ENCODE measurements around the gene TMEM39A.

Gene TMEM39A

DNA sequence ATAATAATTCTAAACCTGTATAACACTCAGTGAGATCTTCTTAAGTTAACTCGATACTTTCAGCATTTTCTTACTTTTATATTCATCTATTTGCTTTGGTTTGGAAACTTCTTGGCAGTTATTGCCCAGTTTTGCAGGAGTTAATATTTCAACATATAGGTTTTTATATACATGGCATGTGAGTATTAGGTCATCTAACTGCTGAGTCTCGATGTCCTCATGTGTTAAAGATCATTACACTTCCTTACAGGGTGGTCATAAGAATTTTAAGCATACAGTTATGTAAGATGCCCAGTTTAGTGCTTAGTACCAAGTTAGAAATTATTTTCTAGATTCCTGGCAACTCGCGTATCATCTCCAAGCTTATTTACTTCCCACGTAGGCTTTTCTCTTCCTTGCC, 62.9 kb downstream of the TMEM39A start:
- DNase-seq (ENCODE audit: low read depth), result no peak

DNA sequence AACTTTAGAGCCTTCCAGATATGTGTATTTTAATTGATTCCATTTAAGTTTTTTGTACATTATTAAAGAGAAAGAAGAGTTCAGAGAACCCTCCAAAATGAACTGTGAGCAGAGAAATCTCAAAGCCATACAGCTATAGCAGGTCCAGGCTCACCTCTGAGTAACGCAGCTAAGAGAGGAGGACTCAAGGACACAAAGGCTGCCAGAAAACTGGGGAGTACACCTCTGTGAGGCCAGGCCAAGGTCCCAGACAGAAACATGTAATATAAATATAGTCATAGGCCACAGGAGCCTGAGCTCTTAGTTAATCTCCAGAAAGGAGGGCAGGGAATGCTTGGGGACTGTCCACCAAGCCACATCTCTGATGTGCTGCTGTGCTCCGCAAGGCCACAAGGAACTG, 66.5 kb downstream of the TMEM39A start:
- DNase-seq (ENCODE audit: low read depth), result no peak

- no peak for DNase-seq (ENCODE audit: low read depth)
These were observed 67.5 kb downstream of the TMEM39A start for GRCh38 chr3:119395923-119396358.

DNA sequence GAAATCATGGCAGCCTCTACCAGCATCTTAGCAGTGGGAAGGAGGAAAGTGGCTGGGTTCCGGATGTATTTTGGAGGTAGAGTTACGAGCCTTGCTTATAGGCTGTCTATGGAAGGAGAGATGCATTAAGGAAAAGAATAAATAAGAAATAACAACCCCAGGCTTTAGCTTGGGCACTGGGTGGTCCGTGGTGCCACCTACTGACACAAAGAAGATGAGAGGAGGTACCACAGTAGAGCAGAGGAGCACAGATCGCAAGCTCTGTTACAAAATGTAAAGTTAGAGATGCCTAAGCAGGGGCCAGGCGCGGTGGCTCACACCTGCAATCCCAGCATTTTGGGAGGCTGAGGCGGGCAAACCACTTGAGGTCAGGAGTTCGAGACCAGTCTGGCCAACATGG, 74.8 kb downstream of the TMEM39A start:
- DNase-seq (ENCODE audit: low read depth), result no peak

DNA sequence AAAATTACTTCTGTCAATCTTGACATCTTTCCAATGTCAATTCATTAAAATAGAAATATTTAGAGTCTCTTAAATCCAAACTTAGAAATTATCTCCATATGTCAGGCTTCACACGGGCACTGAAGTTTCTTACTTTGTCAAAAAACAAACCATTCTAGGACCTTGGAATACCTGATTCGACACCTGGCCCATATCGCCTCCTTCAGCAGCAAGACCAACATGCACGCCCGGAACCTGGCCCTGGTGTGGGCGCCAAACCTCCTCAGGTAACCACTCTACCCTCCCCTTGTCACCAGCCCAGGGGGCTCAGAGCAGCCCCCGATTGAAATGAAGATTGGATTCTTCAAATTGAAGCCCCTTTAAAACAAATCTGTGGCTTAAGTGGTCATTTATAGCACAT, 81.3 kb downstream of the TMEM39A start:
- DNase-seq (ENCODE audit: low read depth), result no peak

GRCh38 chr3:119380697-119381096, 82.7 kb downstream of the TMEM39A start:
- no peak for DNase-seq (ENCODE audit: low read depth)
